Measurements from ENCODE around the gene TOMM6. TPM values are rescaled to one million over a fixed set of nuclear protein-coding genes. Genes with fewer than 3 reads are reported as not detected.

The TOMM6 gene
- total RNA-seq, 2 experiments from 2014 or later, result 131 to 277 TPM

DNA sequence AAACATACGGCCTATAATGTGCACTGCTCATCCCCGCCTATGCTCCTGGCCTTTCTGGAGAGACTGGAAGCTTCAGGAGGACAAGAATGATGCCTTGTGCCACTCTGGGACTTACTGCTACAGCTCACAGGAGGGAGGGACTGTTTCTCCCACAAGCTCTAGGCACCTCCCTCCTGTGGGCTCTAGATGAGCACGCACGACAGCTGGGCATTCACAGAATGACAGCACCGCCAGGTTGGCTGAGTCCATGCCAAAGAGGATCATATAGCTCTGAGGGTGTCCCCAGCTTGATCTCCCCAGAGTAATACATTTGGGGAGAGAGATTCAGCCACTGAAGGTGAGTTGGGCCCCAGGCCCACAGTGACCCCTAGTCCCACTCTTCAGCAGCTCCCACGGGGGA lies 30.2 kb upstream of the TOMM6 start:
- ChIA-PET POLR2A (no interaction called here), CTCF (ENCODE audit: unreplicated experiment) (interaction anchor here (0.6 kb wide), 2 partner anchors 21 to 75 kb away, joined by 3 to 9 read pairs; no protein-coding TSS in a partner anchor)
- no peak overlapping the region for H3K27ac ChIP-seq (ENCODE audit: low read depth, low read length, poor library complexity, severe bottlenecking)
- TF ChIP-seq, protein P1, sequence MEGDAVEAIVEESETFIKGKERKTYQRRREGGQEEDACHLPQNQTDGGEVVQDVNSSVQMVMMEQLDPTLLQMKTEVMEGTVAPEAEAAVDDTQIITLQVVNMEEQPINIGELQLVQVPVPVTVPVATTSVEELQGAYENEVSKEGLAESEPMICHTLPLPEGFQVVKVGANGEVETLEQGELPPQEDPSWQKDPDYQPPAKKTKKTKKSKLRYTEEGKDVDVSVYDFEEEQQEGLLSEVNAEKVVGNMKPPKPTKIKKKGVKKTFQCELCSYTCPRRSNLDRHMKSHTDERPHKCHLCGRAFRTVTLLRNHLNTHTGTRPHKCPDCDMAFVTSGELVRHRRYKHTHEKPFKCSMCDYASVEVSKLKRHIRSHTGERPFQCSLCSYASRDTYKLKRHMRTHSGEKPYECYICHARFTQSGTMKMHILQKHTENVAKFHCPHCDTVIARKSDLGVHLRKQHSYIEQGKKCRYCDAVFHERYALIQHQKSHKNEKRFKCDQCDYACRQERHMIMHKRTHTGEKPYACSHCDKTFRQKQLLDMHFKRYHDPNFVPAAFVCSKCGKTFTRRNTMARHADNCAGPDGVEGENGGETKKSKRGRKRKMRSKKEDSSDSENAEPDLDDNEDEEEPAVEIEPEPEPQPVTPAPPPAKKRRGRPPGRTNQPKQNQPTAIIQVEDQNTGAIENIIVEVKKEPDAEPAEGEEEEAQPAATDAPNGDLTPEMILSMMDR (conservative IDR thresholded peaks at IDR 0.05; ENCODE audit: low read length), result no peak
- no peak for TF ChIP-seq EZH2phosphoT487 (IDR thresholded peaks at IDR 0.05; ENCODE audit: borderline replicate concordance, low read depth, low read length)
- H3K4me1 ChIP-seq (ENCODE audit: insufficient read depth, low read length, poor library complexity, severe bottlenecking), result peaks cover 11% of the 10 kb centered on the region
- H2AFZ ChIP-seq (ENCODE audit: low read length), result no peak overlapping the region
- no peaks in the 10 kb centered on the region for H3K9me2 ChIP-seq (ENCODE audit: insufficient read depth, low read length)
- intact Hi-C loops (cut with micrococcal nuclease; ENCODE audit: unreplicated experiment), result no loop called here
- no peak for DNase-seq (ENCODE audit: low spot score)
- H3K36me3 ChIP-seq (ENCODE audit: insufficient read depth, low read length), result no peaks in the 10 kb centered on the region
- no peaks in the 10 kb centered on the region for H3K9me3 ChIP-seq (ENCODE audit: low read length)
- no peak overlapping the region for H3K4me3 ChIP-seq (ENCODE audit: low read depth, low read length, poor library complexity, severe bottlenecking)
- no peaks in the 10 kb centered on the region for H3K79me2 ChIP-seq (ENCODE audit: insufficient read depth, low read depth, low read length)
- no TSS peak for BruUV-seq (replicated peaks)
- no peaks in the 10 kb centered on the region for H4K20me1 ChIP-seq (ENCODE audit: insufficient read depth, low read length)
- no peak overlapping the region for H3K4me2 ChIP-seq (ENCODE audit: low read length)

- CTCF ChIA-PET (ENCODE audit: unreplicated experiment), result no interaction called here
- Histone ChIP-seq H3K4me3 (ENCODE audit: low read depth, low read length, poor library complexity, severe bottlenecking) (no peak overlapping the region), H2AFZ (ENCODE audit: low read length) (no peak overlapping the region), H3K4me1 (ENCODE audit: insufficient read depth, low read length, poor library complexity, severe bottlenecking) (peaks cover 11% of the 10 kb centered on the region), H3K36me3 (ENCODE audit: insufficient read depth, low read length) (no peaks in the 10 kb centered on the region), H3K9me3 (ENCODE audit: low read length) (no peaks in the 10 kb centered on the region), H3K9me2 (ENCODE audit: insufficient read depth, low read length) (no peaks in the 10 kb centered on the region), H3K27ac (ENCODE audit: low read depth, low read length, poor library complexity, severe bottlenecking) (no peak overlapping the region), H4K20me1 (ENCODE audit: insufficient read depth, low read length) (no peaks in the 10 kb centered on the region), H3K79me2 (ENCODE audit: insufficient read depth, low read depth, low read length) (no peaks in the 10 kb centered on the region), H3K4me2 (ENCODE audit: low read length) (no peak overlapping the region)
- intact Hi-C loops (cut with micrococcal nuclease; ENCODE audit: unreplicated experiment), result no loop called here
- DNase-seq (ENCODE audit: low spot score), result no peak
- no TSS peak for BruUV-seq (replicated peaks)
- no peak for TF ChIP-seq EZH2phosphoT487 (IDR thresholded peaks at IDR 0.05; ENCODE audit: borderline replicate concordance, low read depth, low read length)
- TF ChIP-seq, protein P1 (conservative IDR thresholded peaks at IDR 0.05; ENCODE audit: low read length), result no peak
- POLR2A ChIA-PET, result no interaction called here
These were observed 29.4 kb upstream of the TOMM6 start for GRCh38 chr6:41757931-41758640.

DNA sequence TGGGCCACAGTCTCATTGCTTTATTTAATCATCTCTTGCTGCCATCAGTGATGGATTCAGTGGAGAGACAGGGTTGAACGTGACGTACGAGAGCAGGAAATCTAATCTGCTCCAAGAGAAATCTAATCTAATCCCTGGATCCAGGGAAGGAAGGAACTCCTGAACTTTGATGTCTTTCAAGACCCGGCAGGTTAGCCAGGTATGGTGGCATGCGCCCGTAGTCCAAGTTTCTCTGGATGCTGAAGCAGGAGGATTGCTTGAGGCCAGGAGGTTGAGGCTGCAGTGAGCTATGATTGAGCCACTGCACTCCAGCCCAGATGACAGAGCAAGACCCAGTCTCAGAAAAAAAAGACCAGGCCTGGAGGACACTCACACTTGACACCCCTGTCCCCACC lies 28.9 kb upstream of the TOMM6 start:
- H2AFZ ChIP-seq (ENCODE audit: low read length), result no peak overlapping the region
- no peaks in the 10 kb centered on the region for H3K9me3 ChIP-seq (ENCODE audit: low read length)
- CTCF ChIA-PET (ENCODE audit: unreplicated experiment), result no interaction called here
- H3K4me3 ChIP-seq (ENCODE audit: low read depth, low read length, poor library complexity, severe bottlenecking), result no peak overlapping the region
- BruUV-seq (replicated peaks), result no TSS peak
- H3K4me2 ChIP-seq (ENCODE audit: low read length), result no peak overlapping the region
- no peaks in the 10 kb centered on the region for H3K79me2 ChIP-seq (ENCODE audit: insufficient read depth, low read depth, low read length)
- no peak for DNase-seq (ENCODE audit: low spot score)
- no peak overlapping the region for H3K27ac ChIP-seq (ENCODE audit: low read depth, low read length, poor library complexity, severe bottlenecking)
- peaks cover 11% of the 10 kb centered on the region for H3K4me1 ChIP-seq (ENCODE audit: insufficient read depth, low read length, poor library complexity, severe bottlenecking)
- H4K20me1 ChIP-seq (ENCODE audit: insufficient read depth, low read length), result no peaks in the 10 kb centered on the region
- no peak for TF ChIP-seq EZH2phosphoT487 (IDR thresholded peaks at IDR 0.05; ENCODE audit: borderline replicate concordance, low read depth, low read length)
- TF ChIP-seq, protein P1 (conservative IDR thresholded peaks at IDR 0.05; ENCODE audit: low read length), result no peak
- H3K36me3 ChIP-seq (ENCODE audit: insufficient read depth, low read length), result no peaks in the 10 kb centered on the region
- intact Hi-C loops (cut with micrococcal nuclease; ENCODE audit: unreplicated experiment), result no loop called here
- POLR2A ChIA-PET, result no interaction called here
- H3K9me2 ChIP-seq (ENCODE audit: insufficient read depth, low read length), result no peaks in the 10 kb centered on the region

Data from OCI-LY7 (cell line).